ENCODE data around the gene L3HYPDH.
"Not testable (repeated sequence)": the region's sequence is repeated elsewhere in the genome, so short reads cannot be mapped to it uniquely, and the experiment has no call there.

L3HYPDH gene

GRCh38 chr14:59478540-59478939, 5.7 kb downstream of the L3HYPDH start:
- no peak for DNase-seq (ENCODE audit: low read depth)

GRCh38 chr14:59475709-59476108, 8.5 kb downstream of the L3HYPDH start:
- no peak for DNase-seq (ENCODE audit: low read depth)

- DNase-seq (ENCODE audit: low read depth), result no peak
Measured at GRCh38 chr14:59474172-59474571, 10.0 kb downstream of the L3HYPDH start.

GRCh38 chr14:59465316-59466135, 18.7 kb downstream of the L3HYPDH start, which contains the start of gene GPR135:
GPR135 (minus strand) TSS chr14:59465380; CDS start chr14:59465226, 154 bp downstream.
- DNase-seq (ENCODE audit: low read depth), result no peak

GRCh38 chr14:59464486-59465315, 19.5 kb downstream of the L3HYPDH start:
- DNase-seq (ENCODE audit: low read depth), result no peak

GRCh38 chr14:59463787-59464485, 20.3 kb downstream of the L3HYPDH start:
- no peak for DNase-seq (ENCODE audit: low read depth)

- no peak for DNase-seq (ENCODE audit: low read depth)
Measured at GRCh38 chr14:59461891-59462290, 22.3 kb downstream of the L3HYPDH start.

- DNase-seq (ENCODE audit: low read depth), result no peak
Measured at GRCh38 chr14:59460378-59460777, 23.8 kb downstream of the L3HYPDH start.

GRCh38 chr14:59458486-59458885, 25.7 kb downstream of the L3HYPDH start:
- no peak for DNase-seq (ENCODE audit: low read depth)

GRCh38 chr14:59455411-59455810, 28.8 kb downstream of the L3HYPDH start:
- DNase-seq (ENCODE audit: low read depth), result peak; percentile 58

- DNase-seq (ENCODE audit: low read depth), result peak; percentile 94
Measured at GRCh38 chr14:59454139-59454538, 30.1 kb downstream of the L3HYPDH start.

GRCh38 chr14:59451849-59452248, 32.4 kb downstream of the L3HYPDH start:
- no peak for DNase-seq (ENCODE audit: low read depth)

GRCh38 chr14:59450716-59451115, 33.5 kb downstream of the L3HYPDH start:
- no peak for DNase-seq (ENCODE audit: low read depth)

- DNase-seq (ENCODE audit: low read depth), result not testable (repeated sequence)
Measured at GRCh38 chr14:59448673-59449072, 35.5 kb downstream of the L3HYPDH start.

- DNase-seq (ENCODE audit: low read depth), result peak; percentile 22
Measured at GRCh38 chr14:59439256-59439965, 44.8 kb downstream of the L3HYPDH start.

GRCh38 chr14:59438195-59438647, 46.0 kb downstream of the L3HYPDH start:
- no peak for DNase-seq (ENCODE audit: low read depth)

GRCh38 chr14:59435987-59436386, 48.2 kb downstream of the L3HYPDH start:
- no peak for DNase-seq (ENCODE audit: low read depth)

GRCh38 chr14:59435101-59435500, 49.1 kb downstream of the L3HYPDH start:
- DNase-seq (ENCODE audit: low read depth), result no peak

GRCh38 chr14:59429790-59430189, 54.4 kb downstream of the L3HYPDH start:
- DNase-seq (ENCODE audit: low read depth), result no peak

GRCh38 chr14:59428581-59429012, 55.6 kb downstream of the L3HYPDH start:
- no peak for DNase-seq (ENCODE audit: low read depth)

Measured in stromal cell of bone marrow (primary cell).